HuH-7.5 (cell line): ENCODE measurements around the gene SCGB1C1.
"Not testable (repeated sequence)": the region's sequence is repeated elsewhere in the genome, so short reads cannot be mapped to it uniquely, and the experiment has no call there.

Experiments used
- DNase-seq: peaks from one replicate; pipeline ENCODE4 v3.0.0; 2011; ENCODE audit warnings: low spot score

The SCGB1C1 gene

DNA sequence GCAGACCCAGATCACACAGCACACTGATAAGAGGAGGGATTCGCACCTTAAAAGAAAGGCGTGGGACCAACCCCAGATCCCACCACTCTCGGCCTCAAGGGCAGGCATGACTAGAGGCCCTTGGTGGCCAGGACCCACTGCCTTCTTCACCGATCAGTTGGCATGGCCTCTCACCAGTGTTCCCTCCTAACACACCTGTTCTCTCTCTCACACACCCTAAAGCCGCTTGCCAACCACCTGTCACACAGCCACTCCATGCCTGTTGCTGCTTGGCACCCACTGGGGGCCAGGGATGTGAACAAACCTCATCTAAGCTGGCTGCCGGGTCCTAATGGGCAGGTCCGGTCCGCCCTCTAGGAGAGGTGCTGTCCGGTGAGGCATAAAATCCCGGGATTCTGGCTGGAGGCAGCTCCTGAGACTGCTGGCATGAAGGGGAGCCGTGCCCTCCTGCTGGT is at the start of gene SCGB1C1:
TSS of gene SCGB1C1 (plus strand) at position 405 of the 455 bp plus-strand sequence. CDS start at position 427, 22 bp downstream.
- DNase-seq = not testable (repeated sequence)

- not testable (repeated sequence) for DNase-seq
Observed at GRCh38 chr11:180242-180641, 12.6 kb upstream of the SCGB1C1 start.

- DNase-seq = not testable (repeated sequence)
Observed at GRCh38 chr11:189200-189783, 3.6 kb upstream of the SCGB1C1 start.

- not testable (repeated sequence) for DNase-seq
Observed at GRCh38 chr11:189843-190311, 3.0 kb upstream of the SCGB1C1 start.

DNA sequence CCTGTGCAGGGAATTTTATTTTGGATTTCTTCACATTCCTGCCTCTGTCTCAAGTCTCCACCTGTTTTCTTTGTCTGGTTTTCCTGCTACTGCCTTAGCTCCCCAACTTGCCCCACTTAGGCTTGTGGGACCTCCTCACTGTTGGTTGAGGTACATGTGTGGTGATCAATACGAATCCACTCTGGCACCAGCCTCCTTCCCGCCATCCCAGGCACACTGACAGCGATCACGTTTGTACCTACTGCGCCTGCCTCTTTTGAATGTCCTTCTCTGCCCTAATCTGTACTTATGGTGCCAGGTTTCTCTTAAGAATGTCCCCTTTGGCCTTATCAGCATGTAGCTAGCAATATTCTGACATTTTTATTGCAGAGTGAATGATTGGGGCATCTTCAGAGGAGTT is 2.3 kb upstream of the SCGB1C1 start:
- not testable (repeated sequence) for DNase-seq

GRCh38 chr11:191490-192478 is 1.1 kb upstream of the SCGB1C1 start:
- DNase-seq = not testable (repeated sequence)

GRCh38 chr11:193481-193880 is 603 bp downstream of the SCGB1C1 start:
- DNase-seq = not testable (repeated sequence)

DNA sequence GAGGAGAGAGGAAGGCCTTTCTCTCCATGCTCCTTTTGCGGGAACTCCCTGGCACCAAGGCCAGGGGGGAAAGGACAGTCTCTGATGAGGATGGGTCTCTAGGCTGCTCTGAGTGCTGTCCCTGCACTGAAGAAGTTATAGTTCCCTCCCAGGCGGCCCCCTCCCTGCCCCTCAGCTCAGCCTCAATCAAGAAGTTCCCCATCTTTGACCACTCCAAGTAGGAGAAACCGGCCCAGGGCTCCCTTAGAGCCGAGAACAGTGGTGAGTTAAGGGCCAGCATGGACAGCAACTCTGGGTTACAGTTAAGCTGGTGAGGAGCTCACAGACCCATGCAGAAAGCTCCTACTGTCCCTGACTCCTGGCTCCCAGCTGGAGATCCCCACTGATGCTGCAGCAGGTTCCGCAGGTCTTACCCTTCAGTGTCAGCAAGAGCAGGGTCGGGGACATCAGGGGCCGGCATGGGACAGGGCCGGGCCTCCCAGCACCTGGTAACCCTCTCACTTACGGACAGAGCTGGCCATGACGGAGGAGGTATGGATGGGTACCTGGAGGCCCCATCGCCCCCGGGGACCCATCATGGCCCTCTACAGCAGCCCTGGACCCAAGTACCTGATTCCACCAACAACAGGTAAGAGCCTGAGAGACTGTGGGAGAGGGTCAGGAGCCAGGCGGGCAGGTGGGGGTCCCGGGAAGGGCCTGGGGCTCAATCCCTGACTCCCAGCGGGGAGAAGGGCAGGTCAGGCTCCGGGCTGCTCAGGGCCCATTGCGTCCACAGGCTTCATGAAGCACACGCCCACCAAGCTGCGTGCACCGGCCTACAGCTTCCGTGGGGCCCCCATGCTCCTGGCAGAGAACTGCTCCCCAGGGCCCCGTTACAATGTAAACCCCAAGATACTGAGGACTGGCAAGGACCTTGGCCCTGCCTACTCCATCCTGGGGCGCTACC is 4.2 kb downstream of the SCGB1C1 start:
- no peak for DNase-seq

- no peak for DNase-seq
Observed at GRCh38 chr11:197741-198235, 4.9 kb downstream of the SCGB1C1 start.

- DNase-seq = no peak
Observed at GRCh38 chr11:198236-198806, 5.4 kb downstream of the SCGB1C1 start.

DNA sequence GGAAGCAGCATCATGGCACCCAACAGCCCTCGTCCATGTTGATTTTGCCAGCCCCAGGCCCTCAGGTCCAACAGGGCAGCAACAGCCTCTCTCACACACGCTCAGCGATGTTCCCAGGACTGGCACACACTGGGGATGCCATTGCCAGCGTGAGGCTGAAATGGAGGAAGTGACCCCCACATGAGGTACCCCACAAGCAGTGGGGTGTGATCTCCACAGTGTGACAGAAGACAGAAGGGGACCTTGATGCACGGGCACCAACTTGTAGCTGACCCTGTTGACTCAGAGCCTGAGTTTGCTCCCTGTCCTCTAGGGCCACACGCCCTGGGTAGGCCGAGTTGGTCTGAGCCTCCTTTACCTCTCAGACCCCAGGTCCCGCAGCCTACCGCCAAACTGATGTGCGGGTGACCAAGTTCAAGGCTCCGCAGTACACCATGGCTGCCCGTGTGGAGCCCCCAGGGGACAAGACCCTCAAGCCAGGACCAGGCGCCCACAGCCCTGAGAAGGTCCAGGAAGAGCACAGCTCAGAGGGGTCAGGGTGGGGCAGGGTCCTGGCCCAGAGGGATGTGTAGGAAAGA is 6.2 kb downstream of the SCGB1C1 start:
- no peak for DNase-seq

GRCh38 chr11:199782-200181 is 6.9 kb downstream of the SCGB1C1 start:
- no peak for DNase-seq

DNA sequence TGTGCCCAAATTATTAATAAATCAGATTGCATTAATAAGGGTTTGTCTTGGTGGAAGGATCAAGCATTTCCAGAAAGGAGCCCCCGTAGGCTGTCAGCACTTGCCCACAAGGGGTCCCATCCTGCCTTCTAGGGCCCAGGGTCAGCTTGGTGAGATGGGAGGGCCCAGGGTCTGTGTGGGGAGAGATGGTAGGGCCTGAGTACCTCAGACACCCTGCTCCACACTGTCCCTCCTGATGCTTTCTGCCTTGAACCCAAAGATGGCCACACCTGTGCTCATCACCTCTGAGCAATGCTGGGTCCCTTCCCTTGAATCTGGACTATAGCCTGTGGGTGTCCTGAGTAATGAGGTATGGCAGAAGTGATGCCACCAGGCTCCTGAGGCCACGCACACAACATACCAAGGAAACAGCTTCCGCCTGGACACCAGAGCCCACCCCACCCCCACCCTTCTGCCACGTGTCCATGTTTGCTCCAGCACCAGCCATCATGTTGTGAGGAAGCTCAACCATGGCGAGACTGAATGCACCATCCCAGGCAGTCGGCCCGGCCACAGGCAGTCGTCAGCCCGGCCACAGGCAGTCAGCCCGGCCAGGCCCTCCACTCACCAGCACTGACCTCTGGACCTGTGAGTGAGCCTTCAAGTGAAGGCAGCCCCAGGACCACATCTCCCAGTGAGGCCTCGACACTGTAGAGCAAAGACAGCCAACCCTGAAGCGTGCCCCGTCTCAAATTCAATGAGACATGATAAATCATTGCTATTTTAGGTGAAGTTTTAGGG is 7.5 kb downstream of the SCGB1C1 start:
- DNase-seq = no peak

DNA sequence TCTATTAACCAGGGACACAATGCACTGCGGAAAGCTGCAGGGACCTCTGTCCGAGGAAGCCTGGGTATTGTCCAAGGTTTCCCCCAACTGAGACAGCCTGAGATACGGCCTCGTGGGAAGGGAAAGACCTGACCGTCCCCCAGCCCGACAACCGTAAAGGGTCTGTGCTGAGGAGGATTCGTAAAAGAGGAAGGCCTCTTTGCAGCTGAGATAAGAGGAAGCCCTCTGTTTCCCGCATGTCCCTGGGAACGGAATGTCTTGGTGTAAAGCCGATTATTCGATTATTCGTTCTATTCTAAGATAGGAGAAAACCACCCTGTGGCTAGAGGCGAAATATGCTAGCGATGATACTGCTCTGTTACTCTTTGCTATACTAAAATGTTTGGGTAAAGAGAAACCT is 9.1 kb downstream of the SCGB1C1 start:
- no peak for DNase-seq

GRCh38 chr11:202490-202889 is 9.6 kb downstream of the SCGB1C1 start:
- no peak for DNase-seq

DNA sequence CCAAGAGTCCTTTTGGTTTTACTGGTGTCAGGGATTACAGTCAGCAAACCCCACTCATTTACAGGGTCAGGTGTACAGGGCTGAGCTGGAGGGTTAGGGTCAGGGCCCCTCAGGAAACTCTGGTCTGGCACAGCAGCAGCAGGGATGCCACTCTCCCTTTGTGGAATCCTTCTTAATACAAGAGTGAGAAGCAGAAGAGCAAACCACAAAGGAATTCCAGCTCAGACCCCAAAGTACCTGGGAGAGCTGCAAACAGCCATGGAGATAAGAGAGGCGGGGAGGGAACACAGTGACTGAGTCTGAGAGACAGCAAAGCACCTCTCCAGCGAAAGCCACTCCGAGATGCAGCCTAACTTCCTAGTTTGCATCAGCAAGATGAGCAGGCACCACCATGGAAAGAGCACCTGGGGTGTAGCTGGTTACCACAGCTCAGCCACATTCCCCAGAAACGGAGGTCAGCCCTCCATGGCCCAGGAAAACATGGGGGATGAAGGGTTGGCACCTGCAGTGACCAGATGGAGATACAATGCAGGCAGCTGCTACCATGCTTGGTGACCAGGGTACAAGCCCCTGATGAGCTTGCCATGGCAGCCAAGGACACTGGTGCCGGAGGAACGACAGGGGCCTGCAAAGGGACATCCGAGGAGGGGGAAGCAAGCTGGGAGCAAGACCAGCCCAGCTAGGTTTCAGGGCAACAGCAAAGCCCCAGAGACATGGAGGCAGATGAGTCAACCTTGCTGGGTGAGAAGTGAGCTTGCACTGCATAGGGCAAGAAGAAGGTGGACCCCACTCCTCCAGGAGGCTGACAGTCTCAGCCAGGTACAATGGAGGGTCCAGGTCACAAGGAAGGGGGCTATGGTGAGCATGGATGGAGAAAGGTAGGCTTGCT is 10.4 kb downstream of the SCGB1C1 start:
- no peak for DNase-seq

DNA sequence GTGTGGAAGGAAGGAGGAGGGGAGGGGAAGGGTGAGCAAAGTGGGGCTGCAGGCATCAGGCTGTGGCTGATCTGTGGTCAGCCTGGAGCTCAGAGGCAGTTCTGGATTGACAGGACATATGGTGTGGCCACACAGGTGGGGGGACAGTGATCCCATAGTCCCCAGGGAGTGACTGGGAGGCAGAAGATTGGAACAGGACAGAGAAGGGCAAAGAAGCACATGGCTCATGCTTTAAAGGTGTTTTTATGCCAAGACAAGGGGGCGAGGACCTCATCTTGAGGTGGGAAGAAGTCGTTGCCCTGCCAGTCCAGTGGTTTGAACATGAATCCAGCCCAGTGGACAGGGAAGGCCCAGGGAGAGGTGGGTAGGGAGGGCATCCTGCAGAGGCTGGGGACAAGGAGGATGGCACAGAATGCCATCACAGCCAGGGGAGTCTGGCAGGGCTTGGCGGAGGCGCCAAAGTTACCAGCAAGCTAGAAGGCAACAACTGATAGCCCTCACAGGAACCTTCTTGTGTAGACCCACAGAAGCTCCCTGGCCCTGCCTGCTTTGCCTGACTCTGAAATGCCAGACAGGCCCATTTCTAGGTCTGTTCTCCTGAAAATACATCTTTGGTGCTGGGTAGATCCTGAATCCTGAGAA is 11.2 kb downstream of the SCGB1C1 start:
- no peak for DNase-seq

DNA sequence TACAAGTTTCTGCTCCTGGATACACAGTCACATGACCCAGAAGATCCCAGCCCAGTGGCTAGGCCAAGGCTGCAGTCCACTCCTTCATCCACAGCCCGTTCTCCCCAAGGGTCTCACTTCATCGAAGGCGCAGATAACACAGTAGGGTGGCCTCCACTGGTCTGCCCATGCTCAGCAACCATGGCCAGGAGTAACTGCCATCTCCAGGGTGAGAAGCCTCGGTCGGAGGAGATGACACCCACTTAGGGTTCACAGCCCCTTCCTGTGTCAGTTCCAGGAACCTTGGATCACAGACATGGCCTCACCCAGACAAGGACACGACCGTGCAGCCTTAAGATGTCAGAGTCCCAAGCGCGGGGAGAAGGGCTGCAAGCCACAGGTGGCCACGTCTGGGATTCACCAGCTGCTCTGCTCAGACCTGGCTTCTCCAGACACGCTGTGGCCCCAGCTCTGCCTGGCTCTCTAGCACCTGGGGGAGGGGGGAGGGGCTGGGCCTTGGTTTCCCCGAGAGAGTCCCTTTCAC is 11.8 kb downstream of the SCGB1C1 start:
- no peak for DNase-seq
